IPS DF 4.7 (cell line): ENCODE measurements around the gene B9D2.
"Not testable (repeated sequence)": the region's sequence is repeated elsewhere in the genome, so short reads cannot be mapped to it uniquely, and the experiment has no call there.

Source experiments
- DNase-seq: peaks from one replicate; pipeline ENCODE4 v3.0.0-alpha.2; 2013; ENCODE audit warnings: low spot score; ENCODE audit errors: extremely low read depth

B9D2 gene

GRCh38 chr19:41391618-41392017, 27.7 kb upstream of the B9D2 start:
- DNase-seq, result no peak

DNA sequence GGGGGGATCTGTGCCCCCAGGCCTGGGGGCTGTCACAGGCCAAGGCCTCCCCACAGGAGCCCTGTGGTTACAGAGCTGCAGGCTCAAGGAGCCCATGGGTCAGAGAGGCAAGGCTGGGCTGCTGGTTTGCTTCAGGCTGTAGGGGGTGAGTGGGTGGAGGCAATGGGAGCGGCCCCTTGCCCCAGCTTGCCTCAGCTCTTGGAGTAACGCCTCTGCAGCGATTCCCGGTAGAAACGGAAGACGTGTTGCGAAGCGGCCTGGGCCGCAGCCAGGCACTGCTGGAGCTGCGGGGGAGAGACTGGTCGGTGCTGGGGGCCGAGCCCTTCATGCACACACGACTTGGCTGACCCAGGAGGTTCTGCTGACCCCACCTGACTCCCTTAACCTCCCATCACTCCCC, 22.5 kb upstream of the B9D2 start:
- no peak for DNase-seq

GRCh38 chr19:41384351-41384750, 20.4 kb upstream of the B9D2 start:
- no peak for DNase-seq

- not testable (repeated sequence) for DNase-seq
Measured at GRCh38 chr19:41381536-41381935, 17.6 kb upstream of the B9D2 start.

- no peak for DNase-seq
Measured at GRCh38 chr19:41377977-41378709, 14.2 kb upstream of the B9D2 start.

GRCh38 chr19:41376998-41377365, 13.0 kb upstream of the B9D2 start:
- DNase-seq, result no peak

GRCh38 chr19:41376241-41376997, 12.5 kb upstream of the B9D2 start, which contains the start of gene TMEM91:
Gene TMEM91, plus strand, starts transcription at chr19:41376533. Its CDS starts 1,777 bp downstream, at chr19:41378310.
- no peak for DNase-seq

- no peak for DNase-seq
Measured at GRCh38 chr19:41373993-41374392, 10.0 kb upstream of the B9D2 start.

DNA sequence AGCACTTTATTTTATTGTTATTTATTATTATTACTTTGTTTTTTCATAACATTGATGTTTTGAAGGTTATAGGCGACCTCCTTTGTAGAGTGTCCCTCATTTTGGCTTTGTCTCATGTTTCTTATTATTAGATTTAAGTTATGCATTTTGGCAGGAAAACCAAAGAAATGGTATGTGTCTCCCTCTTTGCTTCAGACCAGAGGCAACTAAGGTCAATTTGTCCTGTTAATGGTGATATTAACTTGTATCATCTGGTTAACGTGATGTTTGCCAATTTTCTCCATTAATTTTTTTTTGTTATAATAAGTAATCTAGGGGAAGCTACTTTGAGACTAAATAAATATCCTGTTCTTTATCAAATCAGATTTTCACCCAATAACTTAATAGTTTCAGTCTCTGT, 8.6 kb upstream of the B9D2 start:
- no peak for DNase-seq

GRCh38 chr19:41371541-41371940, 7.6 kb upstream of the B9D2 start:
- DNase-seq, result no peak

DNA sequence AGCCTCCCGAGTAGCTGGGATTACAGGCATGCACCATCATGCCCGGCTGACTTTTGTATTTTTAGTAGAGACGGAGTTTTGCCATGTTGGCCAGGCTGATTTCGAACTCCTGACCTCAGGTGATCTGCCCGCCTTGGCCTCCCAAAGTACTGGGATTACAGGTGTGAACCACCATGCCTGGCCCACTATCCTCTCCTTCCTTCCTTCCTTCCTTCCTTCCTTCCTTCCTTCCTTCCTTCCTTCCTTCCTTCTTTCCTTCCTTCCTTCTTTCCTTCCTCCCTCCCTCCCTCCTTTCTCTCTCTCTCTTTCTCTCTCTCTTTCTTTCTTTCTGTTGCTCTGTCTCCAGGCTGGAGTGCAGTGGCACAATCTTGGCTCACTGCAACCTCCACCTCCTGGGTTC, 7.2 kb upstream of the B9D2 start:
- DNase-seq, result not testable (repeated sequence)

DNA sequence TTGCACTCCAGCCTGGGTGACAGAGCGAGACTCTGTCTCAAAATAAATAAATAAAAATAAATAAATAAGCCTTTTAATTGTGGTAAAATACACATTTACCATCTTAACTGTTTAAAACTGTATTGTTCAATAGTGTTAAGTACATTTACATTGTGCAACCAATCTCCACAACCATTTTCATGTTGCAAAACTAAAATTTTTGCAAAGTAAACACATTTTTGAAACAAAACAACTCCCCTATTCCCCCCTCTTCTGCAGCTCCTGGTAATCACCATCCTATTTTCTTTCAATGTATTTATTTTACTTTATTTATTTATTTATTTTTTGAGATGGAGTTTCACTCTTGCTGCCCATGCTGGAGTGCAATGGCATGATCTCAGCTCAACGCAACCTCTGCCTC, 5.8 kb upstream of the B9D2 start:
- no peak for DNase-seq

DNA sequence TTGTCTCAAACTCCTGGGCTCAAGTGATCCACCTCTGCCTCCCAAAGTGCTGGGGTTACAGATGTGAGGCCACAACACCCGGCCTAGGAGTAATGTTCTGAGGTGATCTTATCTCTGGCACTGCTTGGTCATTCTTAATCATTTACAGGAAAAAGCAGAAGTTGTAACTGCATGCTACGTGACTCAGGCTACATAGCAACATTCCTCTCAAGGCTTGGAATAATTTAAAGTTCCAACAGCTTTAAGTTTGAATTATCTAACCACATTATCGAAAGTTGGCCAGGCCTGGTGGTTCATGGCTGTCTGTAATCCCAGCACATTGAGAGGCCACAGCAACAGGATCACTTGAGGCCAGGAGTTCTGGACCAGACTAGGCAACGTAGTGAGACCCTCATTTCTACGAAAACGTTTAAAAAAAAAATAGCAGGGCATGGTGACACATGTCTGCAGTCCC, 3.9 kb upstream of the B9D2 start:
- no peak for DNase-seq

- no peak for DNase-seq
Measured at GRCh38 chr19:41366089-41366488, 2.1 kb upstream of the B9D2 start.

- DNase-seq, result no peak
Measured at GRCh38 chr19:41364524-41365391, 809 bp upstream of the B9D2 start.

DNA sequence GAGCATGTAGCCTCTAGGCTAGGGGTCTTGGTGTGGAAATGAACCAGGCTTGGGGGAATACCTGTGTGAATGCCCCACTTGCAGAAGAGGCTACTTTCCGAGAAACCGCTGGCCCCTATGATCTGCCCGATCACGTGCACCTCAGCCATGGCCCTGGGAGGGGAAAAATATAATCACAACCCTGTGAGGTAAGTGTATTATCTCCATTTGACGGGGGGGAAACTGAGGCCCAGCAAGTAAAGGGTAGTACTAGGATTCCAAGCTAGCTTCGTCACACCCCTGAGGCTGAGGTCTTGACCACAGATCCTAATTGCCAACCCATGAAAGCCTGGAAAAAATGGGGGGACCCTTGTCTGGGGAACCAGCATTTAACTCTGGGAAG, 587 bp downstream of the B9D2 start:
- no peak for DNase-seq

DNA sequence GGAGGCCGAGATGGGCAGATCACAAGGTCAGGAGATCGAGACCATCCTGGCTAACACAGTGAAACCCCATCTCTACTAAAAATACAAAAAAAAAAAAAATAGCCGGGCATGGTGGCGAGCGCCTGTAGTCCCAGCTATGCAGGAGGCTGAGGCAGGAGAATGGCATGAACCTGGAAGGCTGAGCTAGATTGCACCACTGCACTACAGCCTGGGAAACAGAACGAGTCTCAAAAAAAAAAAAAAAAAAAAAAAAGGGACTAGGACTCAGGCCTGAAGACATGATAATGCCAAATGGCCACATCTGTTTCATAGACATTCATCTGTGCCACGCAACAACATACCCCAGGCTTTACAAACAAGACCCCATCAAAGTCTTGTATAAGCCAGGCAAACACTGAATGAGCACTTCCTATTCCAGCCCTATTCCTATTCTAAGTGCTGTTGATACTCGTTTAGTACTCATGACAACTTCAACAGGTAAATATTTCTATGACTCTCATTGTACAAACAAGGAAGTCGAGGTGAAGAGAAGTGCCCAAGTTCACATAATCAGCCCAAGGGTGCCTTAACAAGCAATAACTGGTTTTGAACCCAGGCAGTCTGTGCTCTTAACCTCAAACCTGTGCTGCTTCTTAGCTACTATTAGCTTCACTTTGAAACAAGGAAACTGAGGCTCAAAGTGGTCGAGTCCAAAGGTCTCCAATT, 1.7 kb downstream of the B9D2 start:
- DNase-seq, result no peak

- DNase-seq, result no peak
Measured at GRCh38 chr19:41359741-41360140, 4.2 kb downstream of the B9D2 start.

DNA sequence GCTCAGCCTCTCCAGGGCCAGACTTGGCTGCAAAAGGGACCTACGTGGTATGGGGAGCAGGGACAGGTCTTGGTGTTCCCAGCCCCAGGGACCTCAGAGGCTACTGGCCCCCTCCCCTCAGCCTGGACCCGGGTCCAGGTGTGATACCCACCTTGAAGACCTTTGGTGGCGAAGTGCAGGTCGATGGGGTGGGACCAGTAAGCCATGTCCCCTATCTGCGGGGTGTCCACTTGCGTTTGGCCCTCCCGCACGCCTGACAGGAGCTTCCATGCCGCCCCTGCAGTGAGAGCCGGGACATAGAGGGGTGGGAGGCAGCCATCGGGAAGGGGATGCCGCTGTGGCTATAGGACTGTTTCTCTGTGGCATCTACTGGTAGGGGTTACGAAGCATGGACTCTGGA, 6.2 kb downstream of the B9D2 start:
- no peak for DNase-seq

GRCh38 chr19:41356984-41357739, 6.8 kb downstream of the B9D2 start:
- DNase-seq, result no peak

GRCh38 chr19:41355802-41356201, 8.1 kb downstream of the B9D2 start:
- no peak for DNase-seq
